Measurements from ENCODE around the gene CMTM7.
"Not testable (repeated sequence)": the region's sequence is repeated elsewhere in the genome, so short reads cannot be mapped to it uniquely, and the experiment has no call there.

The CMTM7 gene

DNA sequence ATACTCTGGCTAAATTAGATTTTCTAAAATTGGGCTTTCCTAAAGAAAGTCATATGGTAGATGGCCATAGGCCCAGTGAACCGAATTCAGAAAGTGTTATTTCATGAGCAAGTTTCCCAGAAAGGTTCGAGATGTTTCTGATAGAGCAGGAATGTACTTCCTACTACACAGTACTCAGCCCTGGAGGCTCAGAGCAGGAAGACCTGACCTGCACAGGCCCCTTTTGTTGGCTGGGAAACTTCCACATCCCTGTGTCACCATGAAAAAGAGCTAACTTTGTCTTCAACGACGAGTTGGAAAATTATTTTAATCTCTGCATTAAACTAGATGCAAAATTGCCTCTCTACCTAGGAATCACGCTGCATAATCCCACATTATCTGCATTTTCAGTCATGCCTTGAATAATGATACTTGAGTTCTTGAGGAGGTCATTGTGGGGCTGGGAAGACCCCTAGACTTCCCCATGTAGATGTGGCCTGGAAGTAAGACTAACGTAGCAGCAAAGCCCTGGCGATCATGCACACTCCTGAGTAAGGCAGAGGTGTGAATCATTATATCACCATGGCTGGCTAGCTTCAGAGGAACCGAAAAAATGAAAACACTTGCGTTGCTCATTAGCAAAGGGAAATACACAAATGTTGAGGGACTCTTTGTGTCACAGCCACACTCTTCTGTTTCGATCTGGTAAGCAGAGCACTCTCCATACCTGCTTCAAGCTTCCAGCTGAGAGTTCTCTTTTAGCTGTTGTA lies 47.1 kb downstream of the CMTM7 start:
- DNase-seq = no peak

- not testable (repeated sequence) for DNase-seq
These were observed 47.8 kb downstream of the CMTM7 start for GRCh38 chr3:32439421-32439820.

- DNase-seq = peak; percentile 71
These were observed 49.1 kb downstream of the CMTM7 start for GRCh38 chr3:32440611-32441350.

DNA sequence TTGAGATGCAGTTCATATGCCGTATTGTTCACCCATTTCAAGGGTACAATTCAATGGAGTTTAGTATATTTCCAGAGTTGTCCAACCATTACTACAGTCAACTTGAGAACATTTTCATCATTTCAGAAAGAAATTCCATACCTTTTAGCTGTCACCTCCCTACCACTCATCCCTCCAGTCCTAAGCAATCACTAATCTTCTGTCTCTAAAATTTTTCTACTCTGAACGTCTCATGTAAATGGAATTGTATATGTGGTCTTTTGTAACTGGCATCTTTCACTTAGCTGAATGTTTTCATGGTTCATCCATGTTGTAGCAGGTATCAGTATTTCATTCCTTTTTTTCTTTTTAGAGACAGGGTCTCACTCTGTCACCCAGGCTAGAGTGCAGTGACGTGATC lies 51.1 kb downstream of the CMTM7 start:
- DNase-seq = no peak

GRCh38 chr3:32443478-32443877 lies 51.8 kb downstream of the CMTM7 start:
- no peak for DNase-seq

GRCh38 chr3:32447865-32448400 lies 56.3 kb downstream of the CMTM7 start:
- DNase-seq = no peak

DNA sequence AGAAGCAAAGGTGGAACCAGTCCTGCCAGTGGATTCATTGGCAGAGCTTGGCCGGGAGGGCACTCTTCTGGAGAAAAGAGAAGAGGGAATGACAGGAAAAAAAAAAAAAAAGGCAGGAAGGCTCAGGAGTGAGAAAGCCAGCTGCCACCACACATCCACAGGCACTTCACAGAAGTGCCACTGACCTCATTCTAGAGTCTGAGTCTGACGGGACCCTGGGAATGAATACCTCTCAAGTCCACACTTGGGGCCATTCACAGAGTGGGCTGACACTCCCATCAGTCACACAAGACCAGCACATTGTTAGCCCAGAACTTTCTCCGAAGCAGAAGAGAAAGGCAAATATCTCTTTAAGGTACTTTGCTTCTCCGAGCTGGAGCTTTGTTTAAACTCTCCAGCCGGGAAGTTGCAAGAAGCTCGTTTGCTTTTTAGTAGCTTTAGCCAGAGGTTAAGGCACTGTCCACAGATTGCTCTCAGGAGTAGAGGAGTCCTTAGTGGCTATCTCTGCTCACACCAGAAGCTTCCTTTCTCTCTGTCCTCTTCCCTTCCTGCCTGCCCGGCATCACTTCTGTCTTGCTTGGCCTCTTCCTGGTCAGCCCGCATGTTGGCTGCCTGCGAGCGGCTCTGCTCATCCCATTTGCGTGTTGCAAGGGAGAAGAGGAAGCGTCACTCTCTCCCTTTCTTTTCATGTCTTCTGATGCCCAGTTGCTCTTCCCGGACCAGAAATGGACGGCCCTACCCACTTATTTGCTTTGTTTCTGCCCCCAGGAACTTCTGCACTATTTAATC lies 57.2 kb downstream of the CMTM7 start:
- no peak for DNase-seq

DNA sequence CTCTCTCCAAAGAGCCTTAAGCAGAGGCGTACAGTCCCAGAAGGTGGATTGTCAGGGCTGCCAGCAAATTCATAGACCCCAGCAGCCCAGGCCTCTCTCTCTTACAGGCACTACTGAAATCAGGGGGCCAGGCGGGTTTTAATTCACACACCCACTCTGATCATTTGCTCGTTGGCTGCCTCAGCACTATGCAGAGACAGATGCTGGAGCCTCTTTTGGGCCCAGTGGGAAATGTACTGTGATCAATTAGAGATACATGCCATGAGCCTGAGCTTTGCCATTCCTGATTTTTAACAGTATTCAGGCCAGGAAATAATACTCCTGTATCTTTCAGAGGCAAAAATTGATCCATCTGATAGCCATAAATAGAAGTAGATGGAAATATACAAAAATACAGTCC lies 58.0 kb downstream of the CMTM7 start:
- DNase-seq = no peak

DNA sequence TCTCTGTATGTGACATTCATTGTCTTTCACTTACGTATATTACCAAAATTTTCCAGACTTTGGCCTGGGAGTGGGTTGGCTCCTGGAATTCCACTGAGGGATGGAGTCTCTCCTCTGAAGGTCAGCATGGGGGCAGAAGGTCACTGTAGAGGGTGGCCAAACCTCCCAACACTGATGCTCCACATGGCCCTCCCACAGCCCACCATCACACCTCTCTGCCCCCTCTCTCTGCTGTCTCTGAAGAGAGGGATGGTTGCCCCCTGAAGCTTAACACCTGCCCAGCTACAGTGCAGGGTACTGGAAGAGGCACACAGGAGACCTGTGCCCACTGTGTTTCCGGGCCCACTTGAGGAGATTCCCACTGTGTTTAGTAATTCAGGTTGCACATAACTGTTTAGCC lies 58.8 kb downstream of the CMTM7 start:
- no peak for DNase-seq

- no peak for DNase-seq
These were observed 59.5 kb downstream of the CMTM7 start for GRCh38 chr3:32450992-32451659.

DNA sequence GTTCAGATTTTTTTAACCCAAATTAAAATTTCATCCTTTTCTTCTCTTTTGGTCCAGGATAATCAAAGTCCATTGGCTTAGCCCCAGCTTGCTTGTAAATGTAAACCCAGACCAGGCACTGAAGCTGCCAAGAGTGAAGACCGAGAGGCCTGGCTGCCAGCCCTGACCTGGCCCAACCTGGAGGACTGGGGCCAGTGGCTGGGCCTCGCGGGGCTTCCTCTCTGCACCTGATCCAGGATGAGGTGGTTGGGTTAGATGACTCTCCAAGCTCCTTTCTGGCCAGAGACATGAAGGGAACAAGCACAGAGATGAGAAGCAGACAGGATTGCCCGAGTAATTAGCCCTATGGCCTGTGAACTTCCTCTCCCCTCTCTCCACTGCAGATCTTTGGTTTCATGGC lies 60.4 kb downstream of the CMTM7 start:
- no peak for DNase-seq

GRCh38 chr3:32453346-32453745 lies 61.7 kb downstream of the CMTM7 start:
- no peak for DNase-seq

DNA sequence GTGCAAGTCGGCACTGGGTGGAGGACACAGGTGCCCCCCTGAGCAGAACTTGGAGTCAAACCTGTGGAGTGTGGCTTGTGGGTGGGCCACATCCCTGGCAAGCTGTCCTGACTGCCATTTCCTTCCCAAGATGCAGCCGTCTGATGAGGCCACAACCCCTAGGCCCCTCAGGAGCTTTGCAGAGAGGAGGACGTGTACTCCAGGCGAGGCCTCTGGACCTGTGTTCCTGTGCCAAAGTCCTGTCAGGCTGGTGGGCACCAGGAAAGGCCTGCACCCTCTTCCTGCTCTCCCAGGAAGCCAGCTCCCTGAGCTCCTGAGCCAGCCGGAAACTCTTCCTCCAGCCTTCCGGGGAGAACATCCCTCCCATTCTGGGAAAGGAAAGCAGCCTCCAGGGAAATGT lies 62.5 kb downstream of the CMTM7 start:
- no peak for DNase-seq

DNA sequence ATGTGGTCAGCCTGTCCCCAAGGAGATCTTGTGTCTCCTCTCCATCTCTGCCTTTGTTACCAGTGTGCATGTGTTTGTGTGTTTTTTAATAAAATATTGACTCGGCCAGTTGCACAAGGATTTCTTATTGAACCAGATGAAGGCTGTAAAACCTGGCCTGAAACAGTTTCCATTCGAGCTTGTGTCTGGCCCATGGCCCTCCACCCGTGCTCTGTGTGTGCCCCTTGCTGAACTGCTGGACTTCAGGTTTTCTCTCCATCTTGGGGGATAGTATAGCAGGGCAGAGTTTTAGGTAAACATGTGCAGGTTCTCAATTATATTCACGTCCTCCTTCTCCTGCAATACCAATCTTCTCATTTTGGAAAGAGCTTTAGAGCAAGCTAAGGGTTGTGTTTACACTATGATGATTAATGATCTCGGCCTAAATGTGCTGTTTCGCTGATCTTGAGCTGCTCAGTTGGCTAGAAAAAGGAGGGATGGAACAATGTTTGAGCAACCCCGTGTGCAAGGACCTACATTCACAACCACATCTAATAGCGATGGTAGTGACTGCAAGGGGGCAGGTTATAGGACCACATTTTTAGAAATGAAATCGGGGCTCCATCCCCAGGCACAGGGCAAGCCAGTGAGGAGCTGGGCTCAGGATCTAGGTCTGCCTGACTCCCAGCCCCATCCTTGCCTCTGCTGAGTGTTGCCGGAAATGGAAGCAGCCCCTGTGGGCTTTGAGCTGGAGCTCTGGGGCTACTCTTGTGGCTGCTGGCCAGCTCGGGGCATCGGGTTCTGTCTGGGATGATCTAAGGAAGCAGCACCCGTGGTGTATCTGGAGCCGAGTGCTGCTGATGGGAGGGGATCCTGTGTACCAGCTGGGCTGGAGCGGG lies 63.3 kb downstream of the CMTM7 start:
- DNase-seq = no peak

DNA sequence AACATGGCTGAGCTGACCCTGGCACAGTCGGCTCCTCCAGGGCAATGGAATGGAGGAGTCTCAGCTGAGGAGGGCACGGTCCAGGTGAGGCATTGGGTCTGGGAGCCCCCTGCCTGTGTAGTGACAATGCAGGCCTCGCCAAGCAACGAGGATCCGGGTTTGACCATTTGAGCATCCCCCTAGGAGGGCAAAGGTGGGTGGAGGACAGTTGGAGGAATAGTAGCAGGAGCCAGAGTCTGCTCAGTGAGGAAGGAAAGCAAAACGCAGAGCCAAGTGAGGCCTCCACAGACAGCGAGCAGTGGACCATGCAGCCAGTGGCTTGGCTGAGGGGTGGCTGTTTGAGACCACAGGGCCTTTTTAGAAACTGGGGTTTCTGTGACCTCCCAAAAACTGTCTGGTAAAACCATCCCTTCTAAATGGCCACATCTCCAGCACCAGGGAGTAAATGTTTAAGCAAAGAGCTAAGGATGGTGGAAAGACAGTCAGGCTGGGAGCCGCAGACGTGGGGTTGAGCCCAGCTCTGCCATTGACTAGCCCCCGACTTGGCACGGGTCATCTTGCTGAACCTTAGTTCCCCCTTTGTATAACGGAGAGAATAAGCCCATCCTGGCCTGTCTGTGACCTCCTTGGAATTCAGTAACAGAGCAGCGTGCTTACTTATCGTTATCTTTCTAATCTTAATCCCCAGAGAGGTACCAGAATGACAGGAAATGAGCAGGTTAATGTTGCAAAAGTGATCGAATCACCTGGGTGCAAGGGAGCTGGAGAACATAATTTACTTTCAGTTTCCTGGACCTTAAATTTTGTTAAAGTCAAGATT lies 64.2 kb downstream of the CMTM7 start:
- DNase-seq = no peak

DNA sequence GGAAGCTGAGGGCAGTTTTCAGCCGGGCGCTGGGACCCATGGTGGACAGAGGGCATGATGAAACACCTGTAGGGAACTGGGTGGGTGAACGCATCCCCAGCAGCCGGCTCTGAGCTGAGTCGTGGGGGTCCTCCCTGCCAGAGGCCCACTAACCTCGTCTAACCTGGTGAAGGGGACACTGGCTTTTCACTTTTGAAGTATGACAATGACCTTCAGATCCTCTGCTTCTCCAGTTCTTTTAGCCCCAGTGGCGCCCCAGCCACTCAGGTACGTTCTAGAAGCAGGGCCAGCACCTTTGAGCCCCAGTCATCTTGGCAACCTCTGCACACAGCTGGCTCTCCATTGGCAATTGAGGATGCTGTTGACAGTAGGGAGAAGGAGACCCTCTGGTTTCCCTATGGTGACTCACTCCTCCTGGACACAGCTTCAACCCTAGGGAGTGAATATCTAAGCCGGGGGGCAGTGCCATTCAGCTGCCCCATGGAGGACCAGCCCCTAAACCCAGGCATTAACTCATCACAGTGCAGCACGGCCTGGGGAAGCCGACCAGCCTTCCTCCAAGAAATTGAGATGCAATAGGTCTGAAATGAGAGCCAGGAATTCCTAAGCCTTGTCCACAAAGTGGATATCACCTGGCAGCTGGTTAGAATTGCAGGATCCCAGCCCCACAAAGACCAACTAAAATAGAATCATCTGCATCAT lies 64.9 kb downstream of the CMTM7 start:
- no peak for DNase-seq

DNA sequence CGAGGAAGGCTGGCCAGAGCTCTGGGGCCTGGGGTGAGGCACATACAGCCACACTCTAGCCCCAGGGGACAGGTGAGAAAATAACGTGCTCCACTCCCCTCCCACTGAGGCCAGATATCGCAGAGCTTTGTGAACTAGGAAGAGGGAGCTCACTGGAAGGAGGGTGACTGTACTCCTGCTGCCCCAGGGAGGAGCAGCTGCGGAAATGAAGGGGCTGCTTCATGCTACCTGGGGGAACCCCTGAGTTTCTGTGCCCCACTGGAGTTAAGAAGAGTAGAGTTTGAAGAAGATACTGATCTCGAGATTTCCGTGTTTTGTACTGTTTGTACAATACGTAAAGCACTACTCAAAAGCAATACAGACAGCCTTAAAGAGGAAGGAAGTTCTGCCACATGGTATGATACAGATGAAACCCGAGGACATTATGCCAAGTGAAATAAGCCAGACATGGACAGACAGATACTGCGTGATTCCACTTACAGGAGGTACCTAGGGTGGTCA lies 66.4 kb downstream of the CMTM7 start:
- no peak for DNase-seq

- no peak for DNase-seq
These were observed 67.8 kb downstream of the CMTM7 start for GRCh38 chr3:32459450-32459849.

GRCh38 chr3:32460031-32460749 lies 68.5 kb downstream of the CMTM7 start:
- DNase-seq = peak; percentile 27
